ENCODE data around the gene ROBO1. TPM values are rescaled to one million over a fixed set of nuclear protein-coding genes. Genes with fewer than 3 reads are reported as not detected.

ROBO1 gene
- total and polyA plus RNA-seq, 2 of the 13 experiments (the other 11 are each of a cell fraction or from before 2014, with no cell fraction given): 52.2 to 71.0 TPM

GRCh38 chr3:79018671-79019136 lies 749.1 kb downstream of the ROBO1 start (continued):
- TF ChIP-seq ETS1 (CRISPR knock-in tag; IDR thresholded peaks at IDR 0.05) (no peak), SKIL (CRISPR knock-in tag; IDR thresholded peaks at IDR 0.05; ENCODE audit: borderline replicate concordance) (no peak), ZNF589 (CRISPR knock-in tag; conservative IDR thresholded peaks at IDR 0.05) (no peak), ZNF468 (CRISPR knock-in tag; IDR thresholded peaks at IDR 0.05) (no peak), SOX13 (IDR thresholded peaks at IDR 0.05) (no peak), SOX13 (CRISPR knock-in tag; conservative IDR thresholded peaks at IDR 0.05 in 1 of 2, IDR thresholded peaks at IDR 0.05 in 1 of 2) (no peak), EEA1 (CRISPR knock-in tag; IDR thresholded peaks at IDR 0.05; ENCODE audit: borderline replicate concordance) (no peak), ZFYVE20 (CRISPR knock-in tag; IDR thresholded peaks at IDR 0.05; ENCODE audit: borderline replicate concordance, low read depth) (no peak), STAG1 (CRISPR knock-in tag; IDR thresholded peaks at IDR 0.05) (no peak; the same call in 1 of the 2 replicates), HOMEZ (CRISPR knock-in tag; IDR thresholded peaks at IDR 0.05; ENCODE audit: low read depth) (no peak), CHCHD3 (CRISPR knock-in tag; IDR thresholded peaks at IDR 0.05) (no peak), SRSF4 (IDR thresholded peaks at IDR 0.05; ENCODE audit: low read depth, low read length, poor library complexity, severe bottlenecking) (no peak), KLF16 (CRISPR knock-in tag; IDR thresholded peaks at IDR 0.05) (no peak), RNF219 (CRISPR knock-in tag; IDR thresholded peaks at IDR 0.05) (no peak), GPN1 (CRISPR knock-in tag; IDR thresholded peaks at IDR 0.05; ENCODE audit: borderline replicate concordance) (no peak), ISX (CRISPR knock-in tag; conservative IDR thresholded peaks at IDR 0.05) (no peak), NR2F6 (IDR thresholded peaks at IDR 0.05) (no peak), NR2F6 (CRISPR knock-in tag; IDR thresholded peaks at IDR 0.05) (no peak), THAP11 (CRISPR knock-in tag; IDR thresholded peaks at IDR 0.05) (no peak), SMARCC2 (IDR thresholded peaks at IDR 0.05) (no peak), NFE2 (CRISPR knock-in tag; IDR thresholded peaks at IDR 0.05) (no peak), MEF2D (CRISPR knock-in tag; IDR thresholded peaks at IDR 0.05) (no peak), IKZF4 (CRISPR knock-in tag; IDR thresholded peaks at IDR 0.05; ENCODE audit: borderline replicate concordance, low read depth, not compliant biosample characterization) (no peak), MAFK (conservative IDR thresholded peaks at IDR 0.05 in 1 of 2, IDR thresholded peaks at IDR 0.05 in 1 of 2; ENCODE audit: low read length in 2 of 2) (no peak), SNRNP70 (IDR thresholded peaks at IDR 0.05; ENCODE audit: low read depth, low read length) (no peak), KAT2B (IDR thresholded peaks at IDR 0.05; ENCODE audit: borderline replicate concordance, low read depth, low read length) (no peak)
